Medulla oblongata (tissue), 1 donor: ENCODE results near the gene PGP.

ENCODE experiments used
- DNase-seq: peaks from one replicate; pipeline ENCODE4 v3.0.0-alpha.2; 2015; ENCODE audit errors: extremely low spot score

The PGP gene

GRCh38 chr16:2183671-2184070 is 31.0 kb downstream of the PGP start:
- DNase-seq, result no peak

DNA sequence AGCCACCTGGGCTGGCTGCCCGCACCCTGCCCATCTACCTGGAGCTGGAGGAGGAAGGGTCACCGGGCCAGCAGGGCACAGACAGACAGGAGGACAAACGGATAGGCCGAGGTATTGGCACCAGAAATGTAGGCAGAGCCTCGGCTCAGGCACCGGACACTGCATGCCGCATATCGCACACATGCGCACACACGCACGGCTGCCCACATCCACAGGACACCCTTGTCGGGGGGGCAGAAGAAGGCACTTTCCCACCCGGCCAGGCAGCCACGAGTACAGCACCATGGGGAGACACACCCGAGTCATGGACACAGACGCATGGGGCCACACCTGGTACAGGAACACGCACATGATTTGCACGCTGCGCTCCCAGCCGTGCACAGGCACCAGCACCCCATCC is 32.7 kb downstream of the PGP start:
- no peak for DNase-seq

GRCh38 chr16:2180962-2181923 is 33.4 kb downstream of the PGP start:
- DNase-seq, result no peak

GRCh38 chr16:2180461-2180860 is 34.2 kb downstream of the PGP start:
- no peak for DNase-seq

GRCh38 chr16:2179576-2179975 is 35.1 kb downstream of the PGP start:
- DNase-seq, result no peak

DNA sequence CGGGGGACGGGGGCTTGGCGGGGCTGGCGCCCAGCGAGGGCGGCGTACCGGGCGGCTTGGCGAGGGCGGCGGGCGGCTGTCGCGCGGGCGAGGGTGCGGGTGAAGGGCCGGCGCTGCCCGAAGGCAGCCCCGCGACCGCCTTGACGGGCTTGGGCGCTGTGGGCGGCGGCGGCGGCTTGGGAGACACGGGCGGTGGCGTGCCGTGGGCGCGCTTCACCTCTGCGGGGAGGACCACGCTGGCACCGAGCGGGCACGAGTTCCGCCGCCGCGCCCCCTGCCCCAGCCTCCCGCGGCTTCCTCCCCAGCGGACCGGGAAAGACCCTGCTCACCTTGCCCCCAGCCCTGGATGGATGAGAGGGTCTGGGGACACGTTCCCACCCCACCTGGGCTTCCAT is 35.5 kb downstream of the PGP start:
- DNase-seq, result no peak

DNA sequence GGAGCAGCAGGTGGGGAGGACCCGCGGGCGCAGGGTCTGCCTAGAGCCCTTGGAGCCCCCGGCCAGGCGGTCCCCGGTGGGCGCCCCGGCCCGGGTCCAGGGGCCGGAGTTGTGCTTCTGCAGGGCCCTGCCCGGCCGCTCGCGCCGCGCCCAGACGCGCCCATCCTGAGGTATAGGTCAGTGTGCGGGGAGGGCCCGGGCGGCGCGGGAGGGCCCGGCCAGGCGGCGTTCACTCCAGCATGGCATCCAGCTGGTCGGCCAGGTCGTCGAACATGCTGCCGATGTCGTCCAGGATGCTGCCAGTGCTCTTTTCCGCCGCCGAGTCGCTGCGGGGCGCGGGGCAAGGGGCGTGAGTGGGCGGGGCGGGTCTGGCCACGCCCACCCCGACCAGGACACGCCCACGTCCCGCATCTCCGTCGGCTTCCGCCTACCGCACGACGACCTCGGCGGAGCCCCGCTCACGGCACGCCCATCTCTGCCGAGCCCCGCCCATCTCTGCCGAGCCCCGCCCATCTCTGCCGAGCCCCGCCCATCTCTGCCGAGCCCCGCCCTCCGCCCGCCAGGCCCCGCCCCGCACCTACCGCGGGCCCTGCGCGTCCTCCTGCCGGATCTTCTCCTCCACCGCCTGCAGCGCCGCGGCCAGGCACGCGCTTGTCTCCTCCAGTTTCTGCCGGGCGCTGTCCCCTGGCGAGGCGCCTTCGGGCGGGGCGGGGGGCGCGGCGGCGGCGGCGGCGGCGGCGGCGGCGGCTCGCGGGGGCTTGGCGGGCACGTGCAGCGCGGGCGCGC is 36.1 kb downstream of the PGP start:
- DNase-seq, result no peak

DNA sequence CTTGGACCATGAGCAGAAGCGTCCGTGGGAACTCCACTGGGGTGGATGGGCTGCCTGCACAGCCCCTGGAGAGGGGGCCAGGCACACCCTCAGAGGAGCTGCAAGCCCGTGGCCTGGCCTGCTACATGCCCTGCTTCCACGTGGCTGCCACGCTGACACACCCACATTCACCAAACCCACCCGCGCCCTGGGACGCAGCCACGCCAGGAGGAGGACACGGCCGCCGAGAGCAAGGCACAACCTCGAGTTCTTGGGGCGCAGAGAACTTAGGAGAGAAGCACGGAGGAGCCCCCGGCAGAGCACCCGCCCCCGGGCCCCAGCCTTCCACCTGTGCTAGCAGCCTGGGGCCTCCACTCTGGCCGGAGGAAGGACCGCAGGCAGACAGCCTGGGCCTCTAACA is 37.1 kb downstream of the PGP start:
- no peak for DNase-seq

GRCh38 chr16:2177101-2177500 is 37.5 kb downstream of the PGP start:
- DNase-seq, result no peak

- no peak for DNase-seq
These were observed 38.6 kb downstream of the PGP start for GRCh38 chr16:2176047-2176446.

GRCh38 chr16:2175454-2175853 is 39.2 kb downstream of the PGP start:
- DNase-seq, result no peak

- DNase-seq, result no peak
These were observed 40.1 kb downstream of the PGP start for GRCh38 chr16:2174396-2175131.

DNA sequence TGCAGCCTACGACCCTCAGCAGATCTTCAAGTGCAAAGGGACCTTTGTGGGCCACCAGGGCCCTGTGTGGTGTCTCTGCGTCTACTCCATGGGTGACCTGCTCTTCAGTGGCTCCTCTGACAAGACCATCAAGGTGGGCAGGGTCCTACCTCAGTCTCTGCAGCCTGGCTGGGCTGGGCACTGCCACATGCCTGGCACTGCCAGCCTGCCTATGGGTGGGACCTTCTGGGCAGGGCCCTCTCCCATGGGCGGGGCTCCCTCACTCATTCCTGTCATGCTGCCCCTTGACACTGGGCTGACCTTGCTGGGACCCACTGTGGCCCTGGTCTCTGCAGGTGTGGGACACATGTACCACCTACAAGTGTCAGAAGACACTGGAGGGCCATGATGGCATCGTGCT is 40.7 kb downstream of the PGP start:
- no peak for DNase-seq

DNA sequence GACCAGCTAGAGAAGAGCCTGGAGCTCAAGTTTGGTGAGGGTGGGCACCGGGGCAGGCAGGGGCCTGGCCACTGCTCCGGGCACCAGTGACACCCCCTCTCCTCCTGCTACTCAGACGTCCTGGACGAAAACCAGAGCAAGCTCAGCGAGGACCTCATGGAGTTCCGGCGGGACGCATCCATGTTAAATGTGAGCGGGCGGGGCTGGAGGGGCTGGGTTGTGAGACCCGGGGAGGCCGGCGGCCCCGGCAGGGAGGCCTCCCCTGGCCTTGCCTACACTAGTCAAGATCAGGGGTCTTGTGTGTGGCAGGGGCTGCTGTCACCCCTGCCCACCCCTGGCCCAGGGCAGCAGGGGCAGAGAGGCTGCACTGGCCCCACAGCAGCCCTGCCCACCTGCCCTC is 41.3 kb downstream of the PGP start:
- DNase-seq, result no peak

GRCh38 chr16:2172688-2173335 is 41.8 kb downstream of the PGP start:
- DNase-seq, result no peak

DNA sequence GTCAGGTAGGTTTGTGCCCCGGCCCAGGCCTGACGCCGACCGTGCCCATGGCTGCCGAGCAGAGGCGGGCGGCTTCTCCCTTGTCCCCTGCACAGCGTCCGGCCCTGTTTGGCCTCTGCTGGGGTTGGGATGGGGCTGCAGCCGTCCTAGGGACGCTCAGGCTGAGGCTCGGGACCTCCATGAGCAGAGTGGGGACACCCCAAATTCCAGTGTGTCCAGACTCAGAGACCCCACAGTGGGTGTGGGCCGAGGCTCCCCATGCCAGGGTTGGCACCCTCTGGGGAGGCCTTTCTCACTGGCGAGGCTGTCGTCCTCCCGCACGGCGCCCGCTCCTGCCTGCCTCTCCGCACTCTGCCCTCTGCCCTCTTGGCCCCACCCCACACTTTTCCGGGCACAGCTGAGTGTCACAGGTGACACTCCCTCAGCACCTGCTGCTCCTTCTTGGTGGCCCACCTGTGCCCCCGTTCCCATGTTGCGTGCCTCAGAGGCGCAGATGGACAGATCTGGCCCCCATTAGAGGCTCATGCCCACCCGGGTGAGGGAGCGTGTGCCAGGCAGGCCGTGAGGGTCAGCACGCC is 43.0 kb downstream of the PGP start:
- DNase-seq, result no peak

DNA sequence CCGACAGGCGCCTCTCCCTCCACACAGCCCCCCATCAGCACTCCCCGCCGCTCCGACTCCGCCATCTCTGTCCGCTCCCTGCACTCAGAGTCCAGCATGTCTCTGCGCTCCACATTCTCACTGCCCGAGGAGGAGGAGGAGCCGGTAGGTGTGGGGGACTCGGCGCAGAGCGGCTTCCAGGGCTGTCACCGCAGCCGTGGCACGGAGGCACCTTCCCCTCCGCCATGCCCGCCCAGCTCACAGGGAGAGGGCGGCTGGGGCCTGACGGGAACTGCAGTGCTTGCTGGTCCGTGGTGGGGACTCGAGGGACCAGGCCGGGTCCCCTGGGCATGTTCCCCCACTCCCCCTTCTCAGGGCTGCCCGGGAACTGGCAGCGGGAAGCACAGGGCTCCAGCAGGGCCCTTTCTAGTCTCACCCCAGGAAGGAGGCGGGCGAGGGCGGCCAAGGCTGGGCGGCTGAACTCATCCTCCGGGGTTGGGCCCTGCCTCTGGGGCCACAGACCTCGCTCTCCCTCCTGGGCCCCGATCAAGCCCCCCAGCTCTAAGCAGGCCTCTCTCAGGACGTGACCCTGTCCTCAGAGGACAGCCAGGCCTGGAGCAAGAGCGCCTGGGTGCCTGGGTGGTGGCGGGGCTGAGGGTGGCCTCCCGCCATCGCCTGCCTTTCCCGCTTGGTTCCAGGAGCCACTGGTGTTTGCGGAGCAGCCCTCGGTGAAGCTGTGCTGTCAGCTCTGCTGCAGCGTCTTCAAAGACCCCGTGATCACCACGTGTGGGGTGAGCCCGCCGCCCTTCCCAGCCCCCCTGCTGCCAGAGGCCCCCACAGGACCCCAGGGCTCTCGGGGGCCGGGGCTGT is 43.8 kb downstream of the PGP start:
- DNase-seq, result no peak

GRCh38 chr16:2170080-2170479 is 44.6 kb downstream of the PGP start:
- no peak for DNase-seq

- no peak for DNase-seq
These were observed 47.5 kb downstream of the PGP start for GRCh38 chr16:2167068-2167638.
